HG03521 (cell line): ENCODE results near the gene AKAP13.

Source experiments
- ATAC-seq: cut with Tn5 transposase; IDR thresholded peaks from one replicate; pipeline ENCODE4 v1.9.1; 2021; ENCODE audit warnings: mild to moderate bottlenecking, moderate library complexity; ENCODE audit not compliant: unreplicated experiment

AKAP13 gene

GRCh38 chr15:85407421-85408269 lies 27.2 kb downstream of the AKAP13 start:
- ATAC-seq: peak; percentile 17

DNA sequence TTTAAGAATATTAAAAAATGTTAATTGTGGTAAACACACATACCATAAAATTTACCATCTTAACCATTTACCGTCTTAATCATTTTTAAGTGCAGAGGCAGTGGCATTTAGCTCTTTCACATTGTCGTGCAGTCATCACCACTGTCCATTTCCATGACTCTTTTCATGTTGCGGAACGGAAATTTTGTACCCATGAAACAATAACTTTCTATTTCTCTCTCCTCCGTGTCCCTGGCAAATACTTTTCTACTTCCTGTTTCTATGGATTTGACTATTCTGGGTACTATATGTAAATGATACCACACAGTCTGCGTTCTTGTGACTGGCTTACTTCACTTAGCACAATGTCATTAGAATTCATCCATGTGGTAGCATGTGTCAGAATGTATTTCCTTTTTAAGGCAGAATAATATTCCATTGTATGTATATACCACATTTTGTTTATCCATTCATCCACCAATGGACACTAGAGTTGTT lies 27.9 kb downstream of the AKAP13 start:
- ATAC-seq: peak; percentile 44

- ATAC-seq: no peak
These were observed 31.7 kb downstream of the AKAP13 start for GRCh38 chr15:85412066-85412465.

DNA sequence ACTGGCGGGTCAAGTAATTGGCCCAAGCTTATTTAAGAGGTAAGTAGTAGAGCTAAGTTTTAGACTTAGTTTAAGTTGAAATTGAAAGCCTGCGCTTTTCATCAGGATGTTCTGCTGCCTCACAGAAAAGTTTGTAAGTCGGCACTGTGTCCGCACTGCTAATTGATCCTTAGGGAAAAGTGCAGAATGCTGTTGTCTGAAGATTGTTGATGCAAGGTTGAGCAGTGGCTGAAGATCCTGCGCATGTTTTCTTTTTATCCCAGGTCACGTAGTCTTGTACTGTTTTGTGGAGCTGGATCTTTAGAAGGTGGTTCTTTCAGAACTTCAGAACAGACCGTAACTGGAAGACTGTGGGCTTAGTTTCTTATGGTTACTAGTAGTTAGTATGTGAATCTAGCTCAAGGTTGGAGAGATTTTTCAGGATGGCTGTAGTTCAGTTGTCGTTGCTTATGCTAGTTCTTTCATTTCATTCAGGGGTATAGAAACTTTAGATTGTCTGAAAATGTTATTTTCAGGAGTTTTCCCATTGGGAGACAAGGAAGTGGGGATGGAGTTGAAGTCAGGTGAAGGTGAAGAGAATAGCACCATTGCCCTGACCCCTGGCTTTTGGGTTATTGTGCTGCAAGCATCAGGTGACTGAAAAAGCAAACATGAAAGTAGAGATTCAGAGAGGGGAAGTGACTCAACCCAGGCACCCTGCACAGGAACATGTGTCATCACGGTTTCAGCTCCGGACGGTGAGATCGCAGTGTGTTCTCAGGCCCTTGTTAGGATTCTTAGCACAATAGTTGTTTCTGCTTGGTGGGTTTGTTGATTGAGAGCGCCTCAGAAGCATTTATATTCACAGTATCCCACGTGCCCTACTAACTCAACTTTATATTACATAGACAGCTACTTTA lies 32.8 kb downstream of the AKAP13 start:
- peak; percentile 96 for ATAC-seq

DNA sequence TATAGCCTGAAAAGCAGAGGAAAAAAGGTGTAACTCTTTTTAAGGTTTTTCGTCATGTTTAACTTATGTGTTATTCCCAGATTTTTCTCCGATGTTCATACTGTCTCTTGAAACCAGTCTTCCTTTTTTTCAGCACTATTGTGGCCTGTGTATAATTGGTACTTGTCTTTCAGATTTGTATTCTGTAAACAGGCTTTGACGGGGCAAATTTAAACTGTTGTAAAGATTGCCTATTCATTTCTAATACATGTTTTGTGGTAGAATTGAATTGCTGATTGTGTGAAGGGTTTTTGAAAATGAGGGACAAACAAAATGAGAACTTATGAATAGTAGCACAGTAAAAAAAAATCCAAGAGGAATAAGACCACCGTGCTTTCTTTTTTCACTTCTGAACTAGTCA lies 33.6 kb downstream of the AKAP13 start:
- no peak for ATAC-seq

DNA sequence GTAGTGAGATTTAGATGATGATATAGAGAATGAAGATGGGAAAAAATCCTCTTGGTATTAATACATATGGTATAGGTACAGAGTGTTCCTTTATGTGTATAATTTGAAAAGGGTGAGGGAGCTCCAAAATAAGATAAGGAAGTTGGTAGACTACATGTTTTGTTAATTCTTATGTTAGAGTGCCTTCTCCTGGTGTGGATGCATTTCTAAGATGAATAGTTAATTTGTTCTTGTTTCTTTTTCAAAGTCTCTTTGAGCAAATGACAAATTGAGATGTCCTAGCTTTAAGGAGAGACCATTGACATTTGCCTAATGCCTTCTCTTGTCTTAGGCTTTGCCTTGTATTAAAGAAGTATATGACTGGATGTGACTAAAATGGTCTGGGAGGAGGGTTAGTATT lies 34.1 kb downstream of the AKAP13 start:
- no peak for ATAC-seq

DNA sequence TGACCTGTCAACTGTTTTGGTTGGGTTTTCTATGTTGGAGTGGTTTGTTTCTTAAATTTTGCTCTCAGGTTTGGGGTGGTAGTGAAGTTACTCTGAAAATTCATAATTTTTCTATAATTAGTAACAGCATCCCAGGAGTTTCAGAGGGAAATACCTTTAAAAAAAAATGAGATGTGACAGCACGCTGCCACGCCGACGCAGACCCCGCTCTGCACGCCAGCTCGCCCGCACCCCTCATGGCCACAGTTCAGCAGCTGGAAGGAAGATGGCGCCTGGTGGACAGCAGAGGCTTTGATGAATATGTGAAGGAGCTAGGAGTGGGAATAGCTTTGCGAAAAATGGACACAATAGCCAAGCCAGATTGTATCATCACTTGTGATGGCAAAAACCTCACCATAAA lies 34.6 kb downstream of the AKAP13 start:
- ATAC-seq: no peak

- no peak for ATAC-seq
These were observed 35.4 kb downstream of the AKAP13 start for GRCh38 chr15:85415783-85416182.

DNA sequence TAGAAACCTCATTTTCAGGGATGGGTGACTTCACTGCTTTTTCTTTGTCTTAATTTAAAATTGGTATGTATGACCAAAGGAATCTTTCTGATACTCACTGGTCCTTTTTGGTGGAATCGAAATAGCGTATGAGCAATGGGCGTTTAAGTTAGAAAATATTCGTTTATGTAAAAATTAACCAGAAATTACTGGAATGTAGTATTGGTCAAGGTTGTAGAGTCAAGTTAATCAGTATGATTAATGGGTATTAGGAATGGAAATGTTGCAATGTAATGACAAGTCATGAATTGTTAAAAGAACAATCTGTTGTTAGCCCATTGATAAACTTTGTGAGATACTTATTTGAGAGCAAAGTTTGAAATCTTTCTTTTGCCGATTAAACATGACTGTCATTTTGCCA lies 36.9 kb downstream of the AKAP13 start:
- no peak for ATAC-seq

- no peak for ATAC-seq
These were observed 38.8 kb downstream of the AKAP13 start for GRCh38 chr15:85419161-85419560.

- no peak for ATAC-seq
These were observed 40.9 kb downstream of the AKAP13 start for GRCh38 chr15:85421116-85421925.

DNA sequence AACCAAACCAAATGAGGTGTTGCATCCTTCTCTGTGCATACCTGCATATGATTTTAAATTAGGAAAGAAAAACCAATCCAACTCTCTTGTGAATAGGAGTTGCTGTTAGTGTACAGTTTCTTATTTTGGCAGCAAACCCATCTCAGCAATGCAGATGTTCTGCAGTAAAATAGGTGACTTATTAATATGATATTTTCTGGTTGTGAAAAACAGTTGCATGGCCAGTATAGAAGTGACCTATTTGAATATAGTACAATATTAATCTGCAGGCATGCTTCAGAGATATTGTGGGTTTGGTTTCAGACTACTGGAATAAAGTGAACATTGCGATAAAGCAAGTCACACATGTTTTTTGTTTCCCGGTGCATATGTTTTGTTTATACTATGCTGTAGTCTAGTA lies 42.2 kb downstream of the AKAP13 start:
- no peak for ATAC-seq

GRCh38 chr15:85423256-85423655 lies 42.9 kb downstream of the AKAP13 start:
- no peak for ATAC-seq

- ATAC-seq: no peak
These were observed 43.8 kb downstream of the AKAP13 start for GRCh38 chr15:85424154-85424553.

DNA sequence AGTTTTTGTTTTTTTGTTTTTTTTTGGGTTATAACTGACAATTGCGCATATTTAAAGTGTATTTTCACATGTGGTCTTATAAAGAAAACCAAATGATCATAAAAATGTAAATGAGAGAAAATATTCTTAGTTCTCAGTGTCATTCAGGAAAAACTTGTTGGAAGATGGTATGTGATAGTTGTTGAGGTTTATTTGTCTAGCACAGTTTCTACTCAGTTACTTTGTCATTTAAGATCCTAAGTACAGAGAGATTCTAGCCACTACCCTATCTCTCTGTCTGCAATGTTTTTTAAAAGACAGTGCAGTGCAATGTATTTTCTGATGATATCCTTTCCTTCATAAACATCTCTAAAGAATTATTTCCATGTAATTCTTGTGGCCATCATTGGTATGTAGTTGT lies 46.1 kb downstream of the AKAP13 start:
- ATAC-seq: no peak

DNA sequence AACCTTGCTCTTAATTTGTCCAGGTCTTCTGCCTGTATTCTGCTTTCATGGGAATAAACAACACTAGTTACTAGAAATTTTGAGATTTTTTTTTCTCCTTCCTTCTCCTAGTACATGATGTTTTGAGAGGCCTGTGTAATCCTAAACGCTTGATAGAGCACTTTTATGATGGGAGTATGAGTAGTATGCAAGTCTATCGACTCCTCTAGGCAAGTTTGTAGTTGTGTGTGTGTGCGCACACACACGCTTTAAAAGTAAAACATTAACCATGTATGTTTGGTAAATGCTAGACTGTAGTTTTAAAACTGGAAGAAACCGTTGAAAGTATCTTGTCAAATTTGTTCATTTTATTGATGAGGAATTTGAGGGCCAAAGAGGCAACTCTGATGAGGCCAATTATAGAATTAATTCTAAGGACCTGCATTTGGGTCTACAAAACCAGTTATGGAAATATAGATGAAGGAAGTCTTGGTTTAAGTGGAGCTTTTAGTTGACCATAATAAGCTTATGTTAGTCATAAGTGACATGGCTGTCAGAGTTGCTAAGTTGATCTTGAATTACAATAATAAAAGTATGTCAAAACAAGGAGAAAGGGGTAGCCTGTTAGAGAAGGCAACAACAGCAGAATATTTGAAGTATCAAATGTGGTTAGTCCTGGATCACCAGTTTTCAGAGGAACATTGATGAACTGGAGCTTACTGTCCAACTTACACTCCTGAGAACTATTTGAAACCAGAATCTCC lies 47.1 kb downstream of the AKAP13 start:
- no peak for ATAC-seq

DNA sequence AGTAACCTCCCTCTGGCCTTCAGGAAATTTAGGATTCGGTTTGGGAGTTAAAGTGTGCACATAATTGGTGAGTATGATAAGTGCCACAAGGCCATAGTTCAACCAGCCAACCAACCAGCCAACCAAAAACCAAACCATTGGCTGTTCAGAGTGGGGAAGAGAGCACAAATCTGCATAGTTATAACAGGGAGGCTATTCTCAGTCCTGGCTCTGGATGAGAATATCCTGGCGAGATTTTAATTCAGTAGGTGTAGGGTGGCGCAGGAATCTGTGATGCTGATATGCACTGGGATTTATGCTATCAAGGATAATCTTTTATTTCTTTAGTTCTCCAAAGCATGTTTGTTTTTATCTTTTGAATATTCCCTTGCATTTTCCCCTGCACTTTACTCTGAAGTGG lies 49.1 kb downstream of the AKAP13 start:
- no peak for ATAC-seq

- peak; percentile 97 for ATAC-seq
These were observed 50.2 kb downstream of the AKAP13 start for GRCh38 chr15:85430406-85431204.

GRCh38 chr15:85439996-85440395 lies 59.6 kb downstream of the AKAP13 start:
- ATAC-seq: no peak
